NCI-H2171 treated with DMSO at 0.1 percent for 48 hours (cell line): ENCODE measurements around the gene PTPRN2.
"Not testable (repeated sequence)": the region's sequence is repeated elsewhere in the genome, so short reads cannot be mapped to it uniquely, and the experiment has no call there.

Source experiments
- DNase-seq: peaks from one replicate; lab custom pipeline; 2025; lab: John Stamatoyannopoulos, UW

Gene PTPRN2

GRCh38 chr7:158550886-158551452, 36.7 kb downstream of the PTPRN2 start:
- DNase-seq: no peak

GRCh38 chr7:158550394-158550700, 37.3 kb downstream of the PTPRN2 start:
- DNase-seq: no peak

DNA sequence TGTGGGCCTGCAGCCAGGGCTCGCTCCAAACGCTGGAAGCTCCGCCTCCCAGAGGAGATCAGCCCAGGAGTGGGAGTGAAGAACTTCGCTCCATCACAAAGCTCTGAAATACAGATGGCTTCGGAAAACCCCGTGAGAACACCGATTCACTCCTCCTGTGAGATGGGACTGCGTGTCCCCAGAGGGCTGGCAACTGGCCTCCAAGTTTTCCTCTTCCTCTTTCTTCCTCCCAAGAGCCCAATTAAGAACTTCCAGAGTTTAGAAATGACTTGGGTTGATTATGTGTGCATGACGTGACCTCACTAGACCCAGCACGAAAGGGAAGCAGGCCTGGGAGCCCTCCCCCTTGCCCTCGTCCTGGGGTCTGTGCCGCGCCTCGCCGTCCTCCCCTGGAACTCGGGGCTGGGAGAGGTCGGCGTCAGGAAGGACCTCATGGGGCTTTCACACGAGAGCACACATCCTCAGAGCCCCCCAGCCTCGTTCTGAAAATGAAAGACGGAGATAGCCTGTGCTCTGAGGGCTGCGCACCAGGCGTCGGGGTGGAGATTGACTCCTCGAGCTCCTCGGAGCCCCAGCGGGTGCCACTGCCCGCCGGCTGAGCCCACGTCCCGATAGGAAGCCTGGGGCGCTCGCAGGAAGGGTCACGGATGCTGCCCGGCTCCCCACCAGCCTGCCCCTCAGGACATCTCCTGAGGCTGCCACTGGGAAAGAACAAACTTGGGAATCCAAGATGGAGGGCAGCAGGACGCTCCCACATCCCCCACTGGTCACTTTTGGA, 37.8 kb downstream of the PTPRN2 start:
- no peak for DNase-seq

DNA sequence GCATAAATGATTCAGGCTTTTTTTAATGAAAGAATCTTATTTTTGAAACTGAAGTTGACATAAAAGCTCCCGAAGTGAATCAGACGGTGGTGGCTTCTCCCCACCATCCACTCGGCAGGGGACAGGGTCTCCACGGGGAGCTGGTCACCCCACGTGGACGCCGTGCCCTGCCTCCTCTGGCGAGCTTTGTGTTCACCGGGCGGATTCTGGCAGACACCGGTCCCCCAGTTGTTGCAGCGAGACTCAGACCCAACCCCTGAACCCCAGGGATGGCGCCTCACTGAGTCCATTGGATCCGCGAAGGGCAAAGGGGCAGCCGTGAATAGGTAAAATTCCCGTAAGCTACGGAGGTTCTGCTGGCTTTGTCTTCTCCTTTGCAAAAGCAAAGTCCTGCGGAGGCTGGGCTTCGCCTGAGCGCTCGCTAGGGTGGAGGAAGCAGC, 38.4 kb downstream of the PTPRN2 start:
- no peak for DNase-seq

DNA sequence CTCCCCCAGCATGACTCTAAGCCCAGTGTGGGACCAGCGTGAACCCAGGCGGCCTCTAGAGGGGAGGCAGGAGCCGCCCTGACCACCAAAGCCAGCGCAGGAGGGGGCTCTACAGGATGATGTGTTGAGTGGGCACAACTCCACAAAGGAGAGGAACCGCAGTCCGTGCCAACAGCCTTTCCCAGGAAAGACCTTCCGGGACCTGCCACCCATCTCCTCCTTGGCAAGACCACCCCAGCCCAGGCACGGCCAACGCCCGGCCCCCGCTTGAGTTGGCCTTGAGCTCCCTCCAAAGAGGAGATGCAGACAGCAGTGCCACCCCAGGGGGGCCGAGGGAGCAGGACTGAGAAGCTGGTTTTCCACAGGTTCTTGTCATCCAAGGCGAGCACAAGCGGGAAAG, 38.9 kb downstream of the PTPRN2 start:
- DNase-seq: no peak

GRCh38 chr7:158547817-158548216, 39.8 kb downstream of the PTPRN2 start:
- no peak for DNase-seq

GRCh38 chr7:158546626-158547025, 41.0 kb downstream of the PTPRN2 start:
- DNase-seq: no peak

DNA sequence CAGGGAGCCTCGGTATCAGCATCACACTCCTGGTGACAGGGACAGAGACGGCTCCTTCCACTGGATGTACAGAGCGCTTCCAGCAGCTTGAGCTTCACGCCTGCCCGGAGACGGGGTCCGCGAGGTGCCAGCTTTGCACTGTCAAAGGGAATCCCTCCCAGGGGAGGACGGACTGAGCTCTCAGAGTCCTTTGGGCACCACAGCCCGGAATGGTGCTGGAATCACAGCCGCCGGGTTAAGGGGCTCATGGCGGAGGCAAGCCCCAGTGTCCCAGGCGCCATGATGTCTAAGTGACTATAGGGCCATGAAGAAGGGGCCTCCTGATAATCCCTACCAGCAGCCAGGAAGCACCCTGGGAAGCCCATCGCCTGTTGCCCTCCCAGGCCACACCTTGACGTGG, 41.4 kb downstream of the PTPRN2 start:
- DNase-seq: no peak

DNA sequence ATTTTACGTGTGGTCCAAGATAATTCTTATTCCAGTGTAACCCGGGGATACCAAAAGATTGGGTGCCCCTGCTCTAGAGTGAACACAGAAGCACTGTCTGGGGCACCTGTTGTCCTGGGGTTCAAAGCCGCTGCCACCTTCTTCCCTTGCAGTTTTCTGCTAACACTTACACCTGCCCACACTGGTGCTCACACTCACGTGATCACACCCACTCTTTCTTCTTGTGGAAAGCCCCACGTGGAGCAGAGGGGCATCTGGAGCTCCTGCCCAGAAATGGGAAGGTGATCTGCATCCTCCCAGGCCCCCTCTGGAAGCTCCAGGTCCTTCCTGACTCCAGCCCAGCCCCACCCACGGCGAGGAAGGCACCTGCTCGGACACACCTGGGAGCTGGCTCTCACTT, 42.9 kb downstream of the PTPRN2 start:
- DNase-seq: no peak

DNA sequence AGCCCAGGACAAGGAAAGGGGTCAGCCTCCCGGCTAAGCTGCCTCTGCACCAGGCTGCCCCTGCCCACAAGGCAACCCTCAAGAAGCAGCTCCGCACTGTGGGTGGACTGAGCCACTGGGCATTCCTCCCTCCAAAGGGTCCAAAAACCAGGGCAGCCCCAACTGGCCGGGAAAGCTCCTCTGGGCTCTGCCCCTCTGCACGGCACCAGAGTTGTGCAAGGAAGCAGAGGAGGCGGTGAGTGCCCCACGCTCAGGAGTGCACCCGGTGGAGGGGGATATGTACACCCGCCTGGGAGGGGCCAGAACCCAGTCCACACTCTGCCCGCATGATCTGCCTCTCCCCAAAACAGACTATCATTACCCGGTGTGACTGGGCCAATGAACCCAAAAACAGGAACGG, 43.8 kb downstream of the PTPRN2 start:
- DNase-seq: no peak

- no peak for DNase-seq
These were observed 44.7 kb downstream of the PTPRN2 start for GRCh38 chr7:158542651-158543566.

DNA sequence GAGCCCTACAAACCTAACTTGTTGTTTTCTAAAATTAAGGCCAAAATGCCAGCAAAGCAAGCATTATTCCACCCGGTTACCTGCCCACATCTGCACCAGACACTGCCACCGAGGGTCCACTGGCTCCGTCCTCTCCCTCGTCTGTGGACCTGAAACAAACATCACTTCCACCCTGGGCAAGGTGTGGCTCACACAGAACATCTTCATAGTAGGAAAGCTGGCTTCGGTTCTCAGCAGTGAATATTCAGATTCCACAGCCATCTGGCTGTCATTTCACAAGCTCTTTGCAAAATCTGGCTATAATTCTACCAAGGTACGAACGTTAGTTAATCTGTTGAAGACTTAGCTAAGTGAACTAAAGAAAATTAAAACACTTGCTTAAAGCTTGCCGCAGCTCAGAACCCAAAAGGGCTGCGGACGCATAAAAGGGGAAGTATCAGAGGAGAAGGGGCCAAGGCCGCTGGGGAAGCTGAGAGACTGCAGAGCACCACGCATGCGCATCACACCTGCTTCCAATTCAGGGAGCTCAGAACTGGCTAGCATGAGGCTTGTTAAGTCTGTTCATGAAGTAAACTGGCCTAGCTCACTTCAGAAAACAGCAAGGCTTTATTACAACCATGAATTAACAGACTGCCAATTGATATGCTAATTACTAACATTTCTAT, 46.1 kb downstream of the PTPRN2 start:
- DNase-seq: no peak

GRCh38 chr7:158539711-158540146, 47.9 kb downstream of the PTPRN2 start:
- no peak for DNase-seq

GRCh38 chr7:158538156-158538946, 49.3 kb downstream of the PTPRN2 start:
- DNase-seq: no peak

- no peak for DNase-seq
These were observed 50.1 kb downstream of the PTPRN2 start for GRCh38 chr7:158537516-158537882.

GRCh38 chr7:158536871-158537515, 50.6 kb downstream of the PTPRN2 start:
- no peak for DNase-seq

DNA sequence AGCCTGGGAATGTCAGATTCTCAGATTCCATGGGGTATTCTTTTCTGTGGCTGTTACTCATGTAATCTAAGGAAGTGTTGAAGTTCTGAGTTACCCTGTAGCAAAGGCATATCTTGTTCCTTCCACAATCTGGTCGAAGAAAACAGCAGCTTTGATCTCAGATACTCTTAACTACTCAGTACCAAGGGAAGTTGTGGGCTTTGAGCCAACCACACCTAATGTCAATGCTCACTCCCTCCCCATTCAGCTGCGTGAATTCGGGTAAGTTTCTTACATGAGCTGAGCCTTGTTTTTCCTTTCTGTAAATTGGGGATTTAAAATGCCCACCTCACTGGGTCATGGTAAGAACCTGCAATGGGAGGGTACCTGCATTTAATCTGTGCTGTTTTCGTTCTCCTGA, 52.5 kb downstream of the PTPRN2 start:
- no peak for DNase-seq

GRCh38 chr7:158534598-158534997, 53.0 kb downstream of the PTPRN2 start:
- DNase-seq: no peak

DNA sequence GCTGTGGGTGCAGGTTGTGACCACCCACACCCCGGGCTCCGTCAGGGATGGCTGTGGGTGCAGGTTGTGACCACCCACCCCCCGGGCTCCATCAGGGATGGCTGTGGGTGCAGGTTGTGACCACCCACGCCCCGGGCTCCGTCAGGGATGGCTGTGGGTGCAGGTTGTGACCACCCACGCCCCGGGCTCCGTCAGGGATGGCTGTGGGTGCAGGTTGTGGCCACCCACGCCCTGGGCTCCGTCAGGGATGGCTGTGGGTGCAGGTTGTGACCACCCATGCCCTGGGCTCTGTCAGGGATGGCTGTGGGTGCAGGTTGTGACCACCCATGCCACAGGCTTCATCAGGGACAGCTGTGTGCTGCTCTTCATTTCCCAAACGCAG, 53.5 kb downstream of the PTPRN2 start:
- not testable (repeated sequence) for DNase-seq

DNA sequence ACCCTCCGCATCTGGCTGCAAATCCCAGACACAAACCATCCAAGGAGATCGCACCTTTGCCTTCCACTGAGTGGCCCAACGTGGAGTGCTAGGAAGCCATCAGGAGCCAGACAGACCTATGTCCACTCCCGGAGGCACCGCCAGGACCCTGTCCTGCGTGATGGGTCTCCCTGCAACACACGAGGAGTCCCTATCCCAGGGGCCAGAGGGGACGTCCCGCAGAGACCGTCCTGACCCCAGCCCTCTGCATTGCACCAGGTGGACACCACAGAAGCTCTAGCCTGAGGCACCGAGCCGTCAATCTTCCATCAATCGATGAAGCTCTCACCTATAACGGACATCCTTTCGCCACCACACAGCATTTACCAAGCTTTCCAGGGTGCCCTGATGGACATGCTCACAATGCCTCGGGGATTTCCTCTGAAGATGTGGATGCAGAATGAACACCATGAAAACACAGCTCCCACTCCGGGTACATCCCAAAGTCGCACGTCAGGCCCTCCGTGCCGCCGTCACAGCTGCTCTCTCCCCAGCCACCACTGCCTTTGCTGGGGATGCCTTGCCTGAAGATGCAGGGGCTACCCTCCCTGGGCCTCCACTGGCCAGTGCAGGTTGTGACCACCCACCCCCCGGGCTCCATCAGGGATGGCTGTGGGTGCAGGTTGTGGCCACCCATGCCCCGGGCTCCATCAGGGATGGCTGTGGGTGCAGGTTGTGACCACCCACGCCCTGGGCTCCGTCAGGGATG, 54.1 kb downstream of the PTPRN2 start:
- DNase-seq: no peak
